HG03025 (cell line): Measurements from ENCODE around the gene CALHM6.
"Not testable (repeated sequence)": the region's sequence is repeated elsewhere in the genome, so short reads cannot be mapped to it uniquely, and the experiment has no call there.

ENCODE experiments used
- ATAC-seq: cut with Tn5 transposase; IDR thresholded peaks from one replicate; pipeline ENCODE4 v1.9.1; 2021; ENCODE audit warnings: mild to moderate bottlenecking, moderate library complexity; ENCODE audit not compliant: unreplicated experiment, low FRiP score

The CALHM6 gene

GRCh38 chr6:116472706-116473105 lies 11.5 kb downstream of the CALHM6 start:
- no peak for ATAC-seq

- no peak for ATAC-seq
Observed at GRCh38 chr6:116475141-116475540, 14.0 kb downstream of the CALHM6 start.

- ATAC-seq, result peak; percentile 100
Observed at GRCh38 chr6:116476002-116476678, 15.0 kb downstream of the CALHM6 start.

- no peak for ATAC-seq
Observed at GRCh38 chr6:116482780-116483179, 21.6 kb downstream of the CALHM6 start.

GRCh38 chr6:116483616-116484015 lies 22.4 kb downstream of the CALHM6 start:
- ATAC-seq, result no peak

- no peak for ATAC-seq
Observed at GRCh38 chr6:116485559-116486184, 24.5 kb downstream of the CALHM6 start.

- no peak for ATAC-seq
Observed at GRCh38 chr6:116491610-116492330, 30.6 kb downstream of the CALHM6 start.

GRCh38 chr6:116492331-116493067 lies 31.3 kb downstream of the CALHM6 start:
- ATAC-seq, result no peak

GRCh38 chr6:116495161-116495560 lies 34.0 kb downstream of the CALHM6 start:
- ATAC-seq, result not testable (repeated sequence)

- ATAC-seq, result no peak
Observed at GRCh38 chr6:116497113-116497676, 36.0 kb downstream of the CALHM6 start.

- no peak for ATAC-seq
Observed at GRCh38 chr6:116500969-116501433, 39.8 kb downstream of the CALHM6 start.

- no peak for ATAC-seq
Observed at GRCh38 chr6:116507324-116507723, 46.1 kb downstream of the CALHM6 start.

GRCh38 chr6:116508527-116508926 lies 47.4 kb downstream of the CALHM6 start:
- ATAC-seq, result no peak

GRCh38 chr6:116511424-116512110 lies 50.4 kb downstream of the CALHM6 start, which contains the start of gene CALHM5:
CALHM5 (plus strand) TSS chr6:116511639; CDS start chr6:116511697, 58 bp downstream.
- no peak for ATAC-seq

- peak; percentile 94 for ATAC-seq
Observed at GRCh38 chr6:116512111-116512559, 51.0 kb downstream of the CALHM6 start.

GRCh38 chr6:116512734-116513133 lies 51.6 kb downstream of the CALHM6 start:
- no peak for ATAC-seq
